ENCODE results near the gene DOK4. TPM values are rescaled to one million over a fixed set of nuclear protein-coding genes. Genes with fewer than 3 reads are reported as not detected.

The DOK4 gene
- total and polyA plus RNA-seq, 4 donors = 7.8 to 24.6 (median 18.1) TPM

DNA sequence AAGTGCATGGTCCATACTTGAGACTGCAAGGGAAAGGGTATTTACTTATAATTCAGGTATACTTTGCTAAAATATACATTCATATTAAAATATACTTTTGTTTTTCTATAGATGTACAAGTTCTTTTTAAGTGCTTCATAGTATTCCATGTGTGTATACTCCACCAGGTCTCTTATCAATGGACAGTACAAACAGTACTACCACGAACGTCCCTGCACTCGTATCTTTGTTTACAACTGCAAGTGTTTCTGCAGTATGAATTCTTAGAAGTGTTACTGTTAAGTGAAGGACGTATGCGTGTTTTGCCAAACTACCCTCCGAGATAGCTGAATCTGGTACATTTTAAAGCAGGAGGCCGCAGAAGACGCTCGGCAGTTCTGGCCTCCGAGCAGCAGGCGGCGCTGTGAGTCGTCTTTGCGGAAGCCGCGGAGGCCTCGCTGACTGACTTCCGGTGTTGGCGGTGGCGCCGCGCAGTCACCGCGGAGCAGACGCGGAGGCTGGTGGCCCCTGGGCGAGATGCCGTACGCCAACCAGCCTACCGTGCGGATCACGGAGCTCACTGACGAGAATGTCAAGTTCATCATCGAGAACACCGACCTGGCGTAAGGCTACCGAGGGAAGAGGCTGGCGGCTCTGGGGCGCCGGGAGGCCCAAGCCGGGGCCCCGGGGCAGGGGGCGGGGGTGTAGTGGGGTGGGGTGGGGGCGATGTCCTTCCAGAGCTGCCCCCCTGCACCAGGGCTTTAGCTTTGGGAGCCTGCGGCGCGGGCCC lies 23.9 kb downstream of the DOK4 start, which contains the start of gene POLR2C:
Gene POLR2C (plus strand): TSS at position 471 of the 769 bp plus-strand sequence. CDS start 46 bp downstream, at position 517.
- peak; percentile 95 for DNase-seq (ENCODE audit: low spot score)
- H3K27me3 ChIP-seq (ENCODE audit: control insufficient read depth in 4 of 4, insufficient read depth in 4 of 4, low read length in 3 of 4) = no peaks in the 10 kb centered on the region
- H3K27ac ChIP-seq (ENCODE audit: low read depth in 1 of 2, low read length in 2 of 2) = peak within 1 kb of the TSS; percentile 47 to 50
- H3K36me3 ChIP-seq (ENCODE audit: control insufficient read depth in 4 of 4, insufficient read depth in 3 of 4, low read depth in 1 of 4, low read length in 3 of 4) = peaks cover 13 to 57% (median 42%) of the 10 kb centered on the region in 4 donors
- peak within 1 kb of the TSS; percentile 87 to 99 (median 96) for H3K4me3 ChIP-seq (ENCODE audit: low read depth in 1 of 3, low read length in 3 of 3)
- peaks cover 0 to 19% (median 16%) of the 10 kb centered on the region in 4 donors for H3K4me1 ChIP-seq (ENCODE audit: control insufficient read depth in 4 of 4, insufficient read depth in 4 of 4, low read length in 3 of 4)
- H3K9ac ChIP-seq (ENCODE audit: low read depth in 1 of 2, low read length in 2 of 2) = peak within 1 kb of the TSS; percentile 76 to 90
- H3K9me3 ChIP-seq (ENCODE audit: control insufficient read depth in 4 of 4, low read length in 3 of 4) = no peaks in the 10 kb centered on the region
- no peak for TF ChIP-seq HNF4A (conservative IDR thresholded peaks at IDR 0.05)
- peak; percentile 53 for TF ChIP-seq SP1 (IDR thresholded peaks at IDR 0.05)
- TF ChIP-seq JUND (IDR thresholded peaks at IDR 0.05) = no peak
- no peak for TF ChIP-seq EGR1 (IDR thresholded peaks at IDR 0.05; ENCODE audit: low read depth in 2 of 2)
- peak; percentile 72 to 83 for TF ChIP-seq RAD21 (IDR thresholded peaks at IDR 0.05)
- TF ChIP-seq GABPA (IDR thresholded peaks at IDR 0.05 in 1 of 2, conservative IDR thresholded peaks at IDR 0.05 in 1 of 2) = peak; percentile 84 to 96
- peak; percentile 59 for TF ChIP-seq YY1 (IDR thresholded peaks at IDR 0.05)
- TF ChIP-seq FOXA2 (IDR thresholded peaks at IDR 0.05) = no peak
- TF ChIP-seq TAF1 (conservative IDR thresholded peaks at IDR 0.05) = peak; percentile 79
- peak; percentile 28 for TF ChIP-seq NR2F2 (IDR thresholded peaks at IDR 0.05)
- TF ChIP-seq, protein P1, sequence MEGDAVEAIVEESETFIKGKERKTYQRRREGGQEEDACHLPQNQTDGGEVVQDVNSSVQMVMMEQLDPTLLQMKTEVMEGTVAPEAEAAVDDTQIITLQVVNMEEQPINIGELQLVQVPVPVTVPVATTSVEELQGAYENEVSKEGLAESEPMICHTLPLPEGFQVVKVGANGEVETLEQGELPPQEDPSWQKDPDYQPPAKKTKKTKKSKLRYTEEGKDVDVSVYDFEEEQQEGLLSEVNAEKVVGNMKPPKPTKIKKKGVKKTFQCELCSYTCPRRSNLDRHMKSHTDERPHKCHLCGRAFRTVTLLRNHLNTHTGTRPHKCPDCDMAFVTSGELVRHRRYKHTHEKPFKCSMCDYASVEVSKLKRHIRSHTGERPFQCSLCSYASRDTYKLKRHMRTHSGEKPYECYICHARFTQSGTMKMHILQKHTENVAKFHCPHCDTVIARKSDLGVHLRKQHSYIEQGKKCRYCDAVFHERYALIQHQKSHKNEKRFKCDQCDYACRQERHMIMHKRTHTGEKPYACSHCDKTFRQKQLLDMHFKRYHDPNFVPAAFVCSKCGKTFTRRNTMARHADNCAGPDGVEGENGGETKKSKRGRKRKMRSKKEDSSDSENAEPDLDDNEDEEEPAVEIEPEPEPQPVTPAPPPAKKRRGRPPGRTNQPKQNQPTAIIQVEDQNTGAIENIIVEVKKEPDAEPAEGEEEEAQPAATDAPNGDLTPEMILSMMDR (IDR thresholded peaks at IDR 0.05; ENCODE audit: low read depth, low read length, missing input control) = peak; percentile 95
- TF ChIP-seq RXRA (IDR thresholded peaks at IDR 0.05) = peak in 1 of 2 donors; percentile 20
- TF ChIP-seq, protein P2, sequence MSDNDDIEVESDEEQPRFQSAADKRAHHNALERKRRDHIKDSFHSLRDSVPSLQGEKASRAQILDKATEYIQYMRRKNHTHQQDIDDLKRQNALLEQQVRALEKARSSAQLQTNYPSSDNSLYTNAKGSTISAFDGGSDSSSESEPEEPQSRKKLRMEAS (IDR thresholded peaks at IDR 0.05) = no peak
- WGBS = under 1% methylated on average over 47 of the region's 47 CpGs

DNA sequence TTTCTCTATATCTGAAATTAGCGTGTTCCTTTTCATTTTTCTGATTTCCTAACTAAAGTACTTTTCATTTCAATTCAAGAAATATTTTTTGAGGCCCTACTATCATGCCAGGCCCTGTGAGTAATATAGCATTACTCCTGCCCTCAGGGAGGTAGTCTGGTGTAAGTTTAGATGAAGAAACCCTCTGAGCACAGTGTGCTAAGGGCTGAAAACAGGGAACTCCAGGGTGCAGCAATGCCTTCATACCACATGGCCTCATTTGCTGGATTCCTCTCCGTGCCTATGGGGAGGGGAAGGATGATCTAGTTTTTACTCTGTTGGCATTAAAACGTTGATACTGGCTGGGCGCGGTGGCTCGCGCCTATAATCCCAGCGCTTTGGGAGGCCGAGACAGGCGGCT lies 34.3 kb downstream of the DOK4 start:
- TF ChIP-seq FOXA2 (IDR thresholded peaks at IDR 0.05) = no peak
- H3K36me3 ChIP-seq (ENCODE audit: control insufficient read depth in 4 of 4, insufficient read depth in 3 of 4, low read depth in 1 of 4, low read length in 3 of 4) = peaks cover 9 to 57% (median 48%) of the 10 kb centered on the region in 4 donors
- DNase-seq (ENCODE audit: low spot score) = no peak

DNA sequence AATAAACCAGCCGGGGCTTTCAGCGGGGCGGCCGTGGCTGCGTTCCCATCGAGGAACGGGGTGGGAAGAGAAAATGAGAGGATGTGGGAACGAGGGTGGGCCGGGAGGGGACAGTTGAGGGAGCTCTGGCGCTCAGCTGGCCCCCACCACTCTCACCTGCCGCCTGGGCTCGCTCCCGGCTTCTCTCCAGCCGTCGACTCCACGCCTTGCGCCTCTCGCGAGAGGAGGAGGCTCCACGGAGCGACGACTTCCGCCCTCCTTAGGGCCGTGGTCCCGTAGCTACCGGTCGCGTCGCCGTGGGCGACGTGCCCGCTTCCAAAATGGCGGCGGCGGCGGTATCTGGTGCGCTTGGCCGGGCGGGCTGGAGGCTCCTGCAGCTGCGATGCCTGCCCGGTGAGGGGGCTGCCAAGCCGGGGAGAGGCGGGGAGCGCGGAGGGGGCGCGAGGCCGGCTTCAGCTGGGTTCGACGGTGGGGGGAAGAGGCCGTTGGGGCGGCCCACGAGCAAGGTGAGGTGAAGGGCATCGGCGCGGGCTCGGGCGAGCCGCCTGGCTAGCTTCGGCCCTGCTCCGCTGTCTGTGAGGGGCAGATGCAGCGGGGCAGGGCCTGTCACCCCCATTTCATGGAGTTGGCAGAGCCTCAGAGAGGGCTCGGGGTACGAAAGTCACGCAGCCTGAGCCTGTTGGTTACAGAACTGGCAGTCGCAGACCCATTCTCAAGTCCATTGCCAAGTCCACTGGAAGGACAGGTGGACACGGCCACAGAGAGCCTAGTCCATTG lies 38.9 kb downstream of the DOK4 start, which contains the start of the genes CIAPIN1 and COQ9:
Gene CIAPIN1 (minus strand): TSS at position 200 of the 777 bp plus-strand sequence. CDS start 6,457 bp downstream, outside the sequence.
Gene COQ9 (plus strand): TSS at position 294 of the 777 bp plus-strand sequence. CDS start 27 bp downstream, at position 321.
- H3K9ac ChIP-seq (ENCODE audit: low read depth in 1 of 2, low read length in 2 of 2) = peak within 1 kb of the TSS; percentile 84 to 92
- H3K36me3 ChIP-seq (ENCODE audit: control insufficient read depth in 4 of 4, insufficient read depth in 3 of 4, low read depth in 1 of 4, low read length in 3 of 4) = peaks cover 0 to 19% (median 10%) of the 10 kb centered on the region in 4 donors
- no peaks in the 10 kb centered on the region for H3K27me3 ChIP-seq (ENCODE audit: control insufficient read depth in 4 of 4, insufficient read depth in 4 of 4, low read length in 3 of 4)
- TF ChIP-seq FOXA1 (IDR thresholded peaks at IDR 0.05) (no peak), NR2F2 (IDR thresholded peaks at IDR 0.05) (no peak), FOXA2 (IDR thresholded peaks at IDR 0.05) (no peak), RAD21 (IDR thresholded peaks at IDR 0.05) (peak in 1 of 2 donors; percentile 6), HNF4A (conservative IDR thresholded peaks at IDR 0.05) (peak in 1 of 2 donors; percentile 11), EGR1 (IDR thresholded peaks at IDR 0.05; ENCODE audit: low read depth in 2 of 2) (no peak), TAF1 (conservative IDR thresholded peaks at IDR 0.05) (peak; percentile 85)
- TF ChIP-seq, protein P2 (IDR thresholded peaks at IDR 0.05) = no peak
- TF ChIP-seq, protein P1 (IDR thresholded peaks at IDR 0.05; ENCODE audit: low read depth, low read length, missing input control) = no peak
- TF ChIP-seq, protein P3, sequence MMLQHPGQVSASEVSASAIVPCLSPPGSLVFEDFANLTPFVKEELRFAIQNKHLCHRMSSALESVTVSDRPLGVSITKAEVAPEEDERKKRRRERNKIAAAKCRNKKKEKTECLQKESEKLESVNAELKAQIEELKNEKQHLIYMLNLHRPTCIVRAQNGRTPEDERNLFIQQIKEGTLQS (IDR thresholded peaks at IDR 0.05) = no peak
- TF ChIP-seq, protein P4, sequence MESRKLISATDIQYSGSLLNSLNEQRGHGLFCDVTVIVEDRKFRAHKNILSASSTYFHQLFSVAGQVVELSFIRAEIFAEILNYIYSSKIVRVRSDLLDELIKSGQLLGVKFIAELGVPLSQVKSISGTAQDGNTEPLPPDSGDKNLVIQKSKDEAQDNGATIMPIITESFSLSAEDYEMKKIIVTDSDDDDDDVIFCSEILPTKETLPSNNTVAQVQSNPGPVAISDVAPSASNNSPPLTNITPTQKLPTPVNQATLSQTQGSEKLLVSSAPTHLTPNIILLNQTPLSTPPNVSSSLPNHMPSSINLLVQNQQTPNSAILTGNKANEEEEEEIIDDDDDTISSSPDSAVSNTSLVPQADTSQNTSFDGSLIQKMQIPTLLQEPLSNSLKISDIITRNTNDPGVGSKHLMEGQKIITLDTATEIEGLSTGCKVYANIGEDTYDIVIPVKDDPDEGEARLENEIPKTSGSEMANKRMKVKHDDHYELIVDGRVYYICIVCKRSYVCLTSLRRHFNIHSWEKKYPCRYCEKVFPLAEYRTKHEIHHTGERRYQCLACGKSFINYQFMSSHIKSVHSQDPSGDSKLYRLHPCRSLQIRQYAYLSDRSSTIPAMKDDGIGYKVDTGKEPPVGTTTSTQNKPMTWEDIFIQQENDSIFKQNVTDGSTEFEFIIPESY (IDR thresholded peaks at IDR 0.05) = peak; percentile 99

More for the DNA sequence above, 34.3 kb downstream of the DOK4 start:
- Histone ChIP-seq H3K4me1 (ENCODE audit: control insufficient read depth in 4 of 4, insufficient read depth in 4 of 4, low read length in 3 of 4) (peaks cover 0 to 16% (median 9%) of the 10 kb centered on the region in 4 donors), H3K9me3 (ENCODE audit: control insufficient read depth in 4 of 4, low read length in 3 of 4) (no peaks in the 10 kb centered on the region), H3K4me3 (ENCODE audit: low read depth in 1 of 3, low read length in 3 of 3) (no peak overlapping the region), H3K27me3 (ENCODE audit: control insufficient read depth in 4 of 4, insufficient read depth in 4 of 4, low read length in 3 of 4) (no peaks in the 10 kb centered on the region), H3K27ac (ENCODE audit: low read depth in 1 of 2, low read length in 2 of 2) (no peak overlapping the region), H3K9ac (ENCODE audit: low read depth in 1 of 2, low read length in 2 of 2) (no peak overlapping the region)
- 96% methylated on average over 10 of the region's 10 CpGs for WGBS

More for the DNA sequence above, 38.9 kb downstream of the DOK4 start, which contains the start of the genes CIAPIN1 and COQ9:
- under 1% methylated on average over 68 of the region's 68 CpGs for WGBS
- Histone ChIP-seq H3K4me3 (ENCODE audit: low read depth in 1 of 3, low read length in 3 of 3) (peak within 1 kb of the TSS; percentile 88 to 97 (median 90)), H3K27ac (ENCODE audit: low read depth in 1 of 2, low read length in 2 of 2) (peak within 1 kb of the TSS; percentile 83 to 96), H3K4me1 (ENCODE audit: control insufficient read depth in 4 of 4, insufficient read depth in 4 of 4, low read length in 3 of 4) (peaks cover 4 to 26% (median 16%) of the 10 kb centered on the region in 4 donors), H3K9me3 (ENCODE audit: control insufficient read depth in 4 of 4, low read length in 3 of 4) (no peaks in the 10 kb centered on the region)
- peak; percentile 90 for DNase-seq (ENCODE audit: low spot score)
